Type B pancreatic cell (in vitro differentiated cells): ENCODE measurements around the gene AGER. TPM values are rescaled to one million over a fixed set of nuclear protein-coding genes. Genes with fewer than 3 reads are reported as not detected.
"Not testable (repeated sequence)": the region's sequence is repeated elsewhere in the genome, so short reads cannot be mapped to it uniquely, and the experiment has no call there.

Experiments used
- DNase-seq: peaks from one replicate; pipeline ENCODE4 v3.0.0; 2021; ENCODE audit warnings: mixed read lengths; ENCODE audit not compliant: unreplicated experiment; ENCODE audit errors: extremely low spot score
- H3K27ac Mint-ChIP-seq: 2 replicates; pipeline ENCODE4 v1.8.0; 2021; ENCODE audit warnings: mild to moderate bottlenecking, mixed read lengths
- H3K27me3 Mint-ChIP-seq: 2 replicates; pipeline ENCODE4 v1.8.0; 2021; ENCODE audit warnings: mixed read lengths
- H3K36me3 Mint-ChIP-seq: 2 replicates; pipeline ENCODE4 v1.8.0; 2021; ENCODE audit warnings: mixed read lengths
- H3K4me1 Mint-ChIP-seq: one replicate; pipeline ENCODE4 v1.8.0; 2021; ENCODE audit warnings: mixed read lengths; ENCODE audit not compliant: unreplicated experiment
- H3K4me3 Mint-ChIP-seq: 2 replicates; pipeline ENCODE4 v1.8.0; 2021; ENCODE audit warnings: mild to moderate bottlenecking, mixed read lengths
- H3K9me3 Mint-ChIP-seq: 2 replicates; pipeline ENCODE4 v1.8.0; 2021; ENCODE audit warnings: mixed read lengths
- total RNA-seq: library from RNA; stranded (reverse); gene quantifications from 2 replicates; pipeline ENCODE4 v1.2.1, GENCODE V29; 2021; ENCODE audit warnings: low replicate concordance
- TF ChIP-seq, protein P1 (sequence below): fragments of 200-600 bp; sonication (generic); conservative IDR thresholded peaks from 2 replicates; pipeline ENCODE4 v1.5.0; 2021; ENCODE audit warnings: antibody characterized with exemption, mild to moderate bottlenecking

Gene AGER
- total RNA-seq, 1 donor from 2014 or later: 16.9 TPM

- no peaks in the 10 kb centered on the region for H3K27me3 Mint-ChIP-seq
- DNase-seq: peak; percentile 71
- TF ChIP-seq, protein P1, sequence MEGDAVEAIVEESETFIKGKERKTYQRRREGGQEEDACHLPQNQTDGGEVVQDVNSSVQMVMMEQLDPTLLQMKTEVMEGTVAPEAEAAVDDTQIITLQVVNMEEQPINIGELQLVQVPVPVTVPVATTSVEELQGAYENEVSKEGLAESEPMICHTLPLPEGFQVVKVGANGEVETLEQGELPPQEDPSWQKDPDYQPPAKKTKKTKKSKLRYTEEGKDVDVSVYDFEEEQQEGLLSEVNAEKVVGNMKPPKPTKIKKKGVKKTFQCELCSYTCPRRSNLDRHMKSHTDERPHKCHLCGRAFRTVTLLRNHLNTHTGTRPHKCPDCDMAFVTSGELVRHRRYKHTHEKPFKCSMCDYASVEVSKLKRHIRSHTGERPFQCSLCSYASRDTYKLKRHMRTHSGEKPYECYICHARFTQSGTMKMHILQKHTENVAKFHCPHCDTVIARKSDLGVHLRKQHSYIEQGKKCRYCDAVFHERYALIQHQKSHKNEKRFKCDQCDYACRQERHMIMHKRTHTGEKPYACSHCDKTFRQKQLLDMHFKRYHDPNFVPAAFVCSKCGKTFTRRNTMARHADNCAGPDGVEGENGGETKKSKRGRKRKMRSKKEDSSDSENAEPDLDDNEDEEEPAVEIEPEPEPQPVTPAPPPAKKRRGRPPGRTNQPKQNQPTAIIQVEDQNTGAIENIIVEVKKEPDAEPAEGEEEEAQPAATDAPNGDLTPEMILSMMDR: no peak
- H3K9me3 Mint-ChIP-seq: no peaks in the 10 kb centered on the region
- H3K4me3 Mint-ChIP-seq: peak overlapping the region; percentile 96
- peaks cover 29% of the 10 kb centered on the region for H3K4me1 Mint-ChIP-seq
- peak overlapping the region; percentile 100 for H3K27ac Mint-ChIP-seq
- H3K36me3 Mint-ChIP-seq: no peaks in the 10 kb centered on the region
Observed at GRCh38 chr6:32196682-32197616, 12.9 kb upstream of the AGER start.

DNA sequence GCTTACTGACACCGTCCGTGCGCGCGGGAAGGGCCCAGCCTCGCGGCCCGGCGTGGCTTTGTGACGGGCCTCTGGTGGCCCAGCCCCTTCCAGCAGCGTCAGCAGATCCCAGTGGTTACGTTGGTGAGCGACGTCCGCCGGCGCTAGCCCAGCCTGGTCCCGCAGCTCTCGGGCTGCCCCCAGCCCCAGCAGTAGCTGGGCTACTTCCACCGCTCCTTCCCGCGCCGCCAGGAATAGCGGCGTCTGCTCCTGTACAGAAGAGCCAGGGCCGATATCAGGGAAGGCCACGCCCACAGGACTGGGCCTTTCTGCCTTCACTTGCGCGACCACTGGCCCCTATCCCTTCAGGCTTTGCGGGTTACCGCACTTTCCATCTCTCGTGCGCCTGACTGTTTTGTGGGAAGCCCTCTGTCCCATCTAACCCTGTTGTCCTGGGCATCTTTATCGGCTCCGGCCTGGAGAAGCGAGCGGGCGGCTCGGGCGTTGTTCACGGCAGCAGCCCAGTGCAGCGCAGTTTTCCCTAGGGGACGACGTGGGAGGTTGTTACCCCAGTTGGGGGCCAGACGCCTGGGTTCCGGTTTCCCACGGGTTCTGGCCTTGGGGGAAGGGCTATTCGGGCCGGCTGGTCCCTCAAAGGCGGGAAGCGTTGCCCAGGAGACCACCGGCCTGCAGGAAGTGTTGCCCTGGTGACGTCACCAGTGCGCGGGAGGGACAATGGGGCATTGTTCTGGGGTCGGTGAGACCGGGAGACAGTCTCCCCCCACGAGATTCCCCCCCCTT is 12.0 kb upstream of the AGER start:
- H3K9me3 Mint-ChIP-seq: no peaks in the 10 kb centered on the region
- H3K27ac Mint-ChIP-seq: peak overlapping the region; percentile 100
- H3K4me1 Mint-ChIP-seq: peaks cover 33% of the 10 kb centered on the region
- no peaks in the 10 kb centered on the region for H3K36me3 Mint-ChIP-seq
- peak; percentile 88 for DNase-seq
- TF ChIP-seq, protein P1: no peak
- no peaks in the 10 kb centered on the region for H3K27me3 Mint-ChIP-seq
- peak overlapping the region; percentile 96 for H3K4me3 Mint-ChIP-seq

GRCh38 chr6:32195652-32195901 is 11.5 kb upstream of the AGER start:
- H3K4me1 Mint-ChIP-seq: peaks cover 36% of the 10 kb centered on the region
- peak; percentile 100 for DNase-seq
- TF ChIP-seq, protein P1: peak; percentile 66
- no peaks in the 10 kb centered on the region for H3K9me3 Mint-ChIP-seq
- no peaks in the 10 kb centered on the region for H3K27me3 Mint-ChIP-seq
- peak overlapping the region; percentile 100 for H3K27ac Mint-ChIP-seq
- peak overlapping the region; percentile 96 for H3K4me3 Mint-ChIP-seq
- no peaks in the 10 kb centered on the region for H3K36me3 Mint-ChIP-seq

GRCh38 chr6:32194825-32195651 is 11.0 kb upstream of the AGER start:
- H3K4me1 Mint-ChIP-seq: peaks cover 36% of the 10 kb centered on the region
- H3K36me3 Mint-ChIP-seq: no peaks in the 10 kb centered on the region
- TF ChIP-seq, protein P1: peak; percentile 59
- peak overlapping the region; percentile 100 for H3K27ac Mint-ChIP-seq
- no peaks in the 10 kb centered on the region for H3K9me3 Mint-ChIP-seq
- peak overlapping the region; percentile 96 for H3K4me3 Mint-ChIP-seq
- no peak for DNase-seq
- H3K27me3 Mint-ChIP-seq: no peaks in the 10 kb centered on the region

GRCh38 chr6:32194388-32194787 is 10.3 kb upstream of the AGER start:
- Mint-ChIP-seq H3K36me3 (no peaks in the 10 kb centered on the region), H3K27me3 (no peaks in the 10 kb centered on the region), H3K27ac (peak overlapping the region; percentile 100), H3K4me3 (peak overlapping the region; percentile 96), H3K4me1 (peaks cover 36% of the 10 kb centered on the region), H3K9me3 (no peaks in the 10 kb centered on the region)
- TF ChIP-seq, protein P1: no peak
- DNase-seq: no peak

GRCh38 chr6:32193096-32193495 is 9.0 kb upstream of the AGER start:
- H3K9me3 Mint-ChIP-seq: not testable (repeated sequence)
- H3K4me1 Mint-ChIP-seq: peaks cover 46% of the 10 kb centered on the region

More at GRCh38 chr6:32193096-32193495, 9.0 kb upstream of the AGER start:
- H3K36me3 Mint-ChIP-seq, H3K27me3 Mint-ChIP-seq, H3K4me3 Mint-ChIP-seq, DNase-seq, H3K27ac Mint-ChIP-seq: not testable (repeated sequence)
